GM23248 (cell line): ENCODE results near the gene RNF130. TPM values are rescaled to one million over a fixed set of nuclear protein-coding genes. Genes with fewer than 3 reads are reported as not detected.

Experiments used
- DNase-seq: peaks from one replicate; pipeline ENCODE4 v3.0.0-alpha.2; 2015
- H2AFZ ChIP-seq: fragments of 200-600 bp; sonication (generic); 2 replicates; pipeline ENCODE4 v1.6.1; 2016; ENCODE audit warnings: antibody characterized with exemption
- H3F3A ChIP-seq: fragments of 200-600 bp; sonication (generic); 2 replicates; pipeline ENCODE4 v1.6.1; 2016; ENCODE audit warnings: mild to moderate bottlenecking, antibody characterized with exemption, mixed run types; ENCODE audit not compliant: insufficient read depth
- H3K27ac ChIP-seq: fragments of 200-600 bp; sonication (generic); 2 replicates; pipeline ENCODE4 v1.5.1; 2016; ENCODE audit warnings: mild to moderate bottlenecking
- H3K27me3 ChIP-seq: fragments of 200-600 bp; sonication (generic); replicated peaks from 2 replicates; pipeline ENCODE4 v1.6.1; 2016; ENCODE audit warnings: mild to moderate bottlenecking; ENCODE audit not compliant: insufficient read depth
- H3K36me3 ChIP-seq: fragments of 200-600 bp; sonication (generic); 2 replicates; pipeline ENCODE4 v1.6.1; 2016; ENCODE audit warnings: low read depth, mild to moderate bottlenecking
- H3K4me1 ChIP-seq: fragments of 200-600 bp; sonication (generic); 2 replicates; pipeline ENCODE4 v1.6.1; 2016; ENCODE audit warnings: mild to moderate bottlenecking; ENCODE audit not compliant: insufficient read depth
- H3K4me2 ChIP-seq: fragments of 200-600 bp; sonication (generic); one replicate; pipeline ENCODE4 v1.6.1; 2016; ENCODE audit warnings: mild to moderate bottlenecking; ENCODE audit not compliant: unreplicated experiment
- H3K4me3 ChIP-seq: fragments of 200-600 bp; sonication (generic); 2 replicates; pipeline ENCODE4 v1.5.1; 2016; ENCODE audit warnings: mild to moderate bottlenecking
- H3K79me2 ChIP-seq: fragments of 200-600 bp; sonication (generic); 2 replicates; pipeline ENCODE4 v1.6.1; 2016; ENCODE audit warnings: mild to moderate bottlenecking; ENCODE audit not compliant: insufficient read depth
- H3K9ac ChIP-seq: fragments of 200-600 bp; sonication (generic); 2 replicates; pipeline ENCODE4 v1.6.1; 2016; ENCODE audit warnings: mild to moderate bottlenecking
- H3K9me2 ChIP-seq: fragments of 200-600 bp; sonication (generic); 2 replicates; pipeline ENCODE4 v1.6.1; 2016; ENCODE audit warnings: mixed run types, mild to moderate bottlenecking, moderate library complexity; ENCODE audit not compliant: insufficient read depth
- H3K9me3 ChIP-seq: fragments of 200-600 bp; sonication (generic); one replicate; pipeline ENCODE4 v1.6.1; 2017; ENCODE audit warnings: low read depth
- H4K20me1 ChIP-seq: fragments of 200-600 bp; sonication (generic); 2 replicates; pipeline ENCODE4 v1.6.0; 2016; ENCODE audit not compliant: insufficient read depth
- EZH2 ChIP-seq: fragments of 200-600 bp; sonication (generic); IDR thresholded peaks from 2 replicates; pipeline ENCODE4 v1.6.1; 2018; ENCODE audit warnings: antibody characterized with exemption, mild to moderate bottlenecking; ENCODE audit not compliant: insufficient read depth, poor library complexity, severe bottlenecking
- EZH2phosphoT487 ChIP-seq: fragments of 200-600 bp; sonication (generic); IDR thresholded peaks from 2 replicates; pipeline ENCODE4 v1.6.1; 2018; ENCODE audit warnings: antibody characterized with exemption, moderate library complexity, mild to moderate bottlenecking, low read depth; ENCODE audit not compliant: insufficient read depth
- WGBS, 2 experiments: methylation state at CpG; one replicate each; pipeline ENCODE4 v1.1.6; 2015 to 2017; ENCODE audit warnings: low lambda C conversion rate in 2 of 2, low coverage in 1 of 2; ENCODE audit errors: missing lambda C conversion rate in 2 of 2; 5-methylcytosine and 5-hydroxymethylcytosine counted together
- in situ Hi-C: fragments of 300-500 bp; cut with MboI; formaldehyde crosslinking; loops from 2 replicates; pipeline ENCODE4 v1.15.0; 2020
- polyA plus RNA-seq: library from polyadenylated mRNA; unstranded; fragments of >200 nt; fragmentation: Nextera tagmentation; extraction: Ambion mirVana; gene quantifications from 2 replicates; pipeline ENCODE4 v1.2.1, GENCODE V29; 2016
- total RNA-seq: library from RNA; depleted of rRNA; stranded (reverse); fragments of >200 nt; shearing (Covaris generic); gene quantifications from 2 replicates; pipeline ENCODE4 v1.2.3, GENCODE V29; 2014

The RNF130 gene
- total and polyA plus RNA-seq, 2 experiments from 2014 or later = 27.3 to 49.8 TPM

GRCh38 chr5:180046656-180047055 is 24.9 kb downstream of the RNF130 start:
- Histone ChIP-seq H3K4me1 (no peaks in the 10 kb centered on the region), H3K9me3 (no peaks in the 10 kb centered on the region), H3K9ac (no peak overlapping the region), H3K4me3 (no peak overlapping the region), H3K79me2 (peaks cover 4% of the 10 kb centered on the region; the same call in 1 of the 2 replicates), H3K36me3 (no peaks in the 10 kb centered on the region), H3K27me3 (no peaks in the 10 kb centered on the region), H2AFZ (no peak overlapping the region), H4K20me1 (no peaks in the 10 kb centered on the region), H3K27ac (no peak overlapping the region), H3K9me2 (no peaks in the 10 kb centered on the region), H3K4me2 (no peak overlapping the region), H3F3A (no peaks in the 10 kb centered on the region)
- no peak for DNase-seq
- in situ Hi-C loops = no loop called here
- WGBS, 2 experiments = 76 to 81% methylated on average over 5 of the region's 5 CpGs
- TF ChIP-seq EZH2phosphoT487 = no peak
- no peak for TF ChIP-seq EZH2

- H3K36me3 ChIP-seq = no peaks in the 10 kb centered on the region
- no peak overlapping the region for H2AFZ ChIP-seq
- TF ChIP-seq EZH2 (no peak), EZH2phosphoT487 (no peak)
- H3K4me1 ChIP-seq = no peaks in the 10 kb centered on the region
- no peak overlapping the region for H3K4me3 ChIP-seq
- in situ Hi-C loops = no loop called here
- no peak overlapping the region for H3K9ac ChIP-seq
- 95% methylated on average over 18 to 30 of the region's 30 CpGs for WGBS, 2 experiments
- H3K27ac ChIP-seq = no peak overlapping the region
- no peaks in the 10 kb centered on the region for H3K9me3 ChIP-seq
- H3F3A ChIP-seq = no peaks in the 10 kb centered on the region
- no peak for DNase-seq
- no peak overlapping the region for H3K4me2 ChIP-seq
- H3K9me2 ChIP-seq = no peaks in the 10 kb centered on the region
- H3K79me2 ChIP-seq = no peaks in the 10 kb centered on the region; the same call in 1 of the 2 replicates
- no peaks in the 10 kb centered on the region for H3K27me3 ChIP-seq
- no peaks in the 10 kb centered on the region for H4K20me1 ChIP-seq
Observed at GRCh38 chr5:180045889-180046499, 25.6 kb downstream of the RNF130 start.

- Histone ChIP-seq H3K79me2 (no peaks in the 10 kb centered on the region), H3K27ac (no peak overlapping the region), H3K27me3 (no peaks in the 10 kb centered on the region), H4K20me1 (no peaks in the 10 kb centered on the region), H3K9me2 (no peaks in the 10 kb centered on the region), H3K4me3 (no peak overlapping the region), H2AFZ (no peak overlapping the region), H3K4me1 (no peaks in the 10 kb centered on the region), H3F3A (no peaks in the 10 kb centered on the region), H3K9me3 (no peaks in the 10 kb centered on the region), H3K9ac (no peak overlapping the region), H3K4me2 (no peak overlapping the region), H3K36me3 (no peaks in the 10 kb centered on the region)
- no peak for DNase-seq
- 82% methylated on average over 4 of the region's 4 CpGs for WGBS, 2 experiments
- in situ Hi-C loops = no loop called here
- TF ChIP-seq EZH2 = no peak
- TF ChIP-seq EZH2phosphoT487 = no peak
Observed at GRCh38 chr5:180043377-180043776, 28.2 kb downstream of the RNF130 start.

- no peaks in the 10 kb centered on the region for H4K20me1 ChIP-seq
- no peak overlapping the region for H3K4me3 ChIP-seq
- no peaks in the 10 kb centered on the region for H3K79me2 ChIP-seq
- no peaks in the 10 kb centered on the region for H3F3A ChIP-seq
- H3K27ac ChIP-seq = no peak overlapping the region
- TF ChIP-seq EZH2 (no peak), EZH2phosphoT487 (no peak)
- no peaks in the 10 kb centered on the region for H3K4me1 ChIP-seq
- WGBS, 2 experiments = 91 to 92% methylated on average over 15 of the region's 15 CpGs
- H2AFZ ChIP-seq = no peak overlapping the region
- H3K36me3 ChIP-seq = no peaks in the 10 kb centered on the region; the same call in 1 of the 2 replicates
- no peaks in the 10 kb centered on the region for H3K9me3 ChIP-seq
- no peaks in the 10 kb centered on the region for H3K9me2 ChIP-seq
- no peaks in the 10 kb centered on the region for H3K27me3 ChIP-seq
- H3K9ac ChIP-seq = no peak overlapping the region
- no peak overlapping the region for H3K4me2 ChIP-seq
- in situ Hi-C loops = no loop called here
- DNase-seq = no peak
Observed at GRCh38 chr5:180041301-180042274, 30.0 kb downstream of the RNF130 start.
